ENCODE data around the gene STXBP3.
A peak's percentile ranks its signal among the peaks of the same experiment; 100 is the strongest.

STXBP3 gene

DNA sequence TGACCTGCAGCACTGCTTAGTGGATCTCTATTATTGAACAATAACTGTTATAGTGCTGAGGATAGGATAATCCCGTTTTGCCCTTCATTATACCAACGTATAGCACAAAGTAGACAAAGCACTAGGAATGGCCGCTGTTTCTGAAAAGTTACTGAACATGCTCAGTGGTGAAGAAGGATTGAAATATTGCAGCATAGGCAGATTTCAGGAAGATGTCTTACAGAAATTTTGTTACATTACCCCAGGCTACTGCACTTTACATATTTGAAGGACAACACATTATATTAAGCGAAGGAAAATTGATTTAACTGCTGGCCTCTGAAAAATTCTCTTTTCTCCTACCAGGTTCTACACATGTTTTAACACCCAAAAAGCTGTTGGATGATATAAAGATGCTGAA, 62.0 kb downstream of the STXBP3 start:
- DNase-seq (ENCODE audit: low spot score) = no peak

DNA sequence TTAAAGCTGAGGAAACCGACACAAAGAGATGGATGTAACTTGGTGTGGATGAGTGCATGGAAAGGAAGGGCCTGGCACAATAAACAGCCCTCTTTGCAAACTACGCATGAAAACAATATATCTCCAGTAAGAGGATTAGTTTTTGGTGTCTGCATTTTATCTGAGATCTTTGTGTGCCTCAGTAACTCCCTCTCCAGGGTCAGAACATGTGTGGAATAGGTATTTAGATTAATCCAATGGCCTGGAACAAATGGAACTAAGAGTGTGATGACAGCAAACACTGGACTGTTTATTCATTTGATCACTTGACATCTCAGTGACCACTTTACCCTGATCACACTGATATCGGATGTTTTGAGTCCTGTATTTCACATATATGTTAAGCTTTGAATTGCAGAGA, 65.1 kb downstream of the STXBP3 start:
- DNase-seq (ENCODE audit: low spot score) = no peak

- no peak for DNase-seq (ENCODE audit: low spot score)
Observed at GRCh38 chr1:108813326-108813725, 66.9 kb downstream of the STXBP3 start.

GRCh38 chr1:108814343-108815125, 68.1 kb downstream of the STXBP3 start:
- no peak for DNase-seq (ENCODE audit: low spot score)

- DNase-seq (ENCODE audit: low spot score) = no peak
Observed at GRCh38 chr1:108815566-108815965, 69.1 kb downstream of the STXBP3 start.

DNA sequence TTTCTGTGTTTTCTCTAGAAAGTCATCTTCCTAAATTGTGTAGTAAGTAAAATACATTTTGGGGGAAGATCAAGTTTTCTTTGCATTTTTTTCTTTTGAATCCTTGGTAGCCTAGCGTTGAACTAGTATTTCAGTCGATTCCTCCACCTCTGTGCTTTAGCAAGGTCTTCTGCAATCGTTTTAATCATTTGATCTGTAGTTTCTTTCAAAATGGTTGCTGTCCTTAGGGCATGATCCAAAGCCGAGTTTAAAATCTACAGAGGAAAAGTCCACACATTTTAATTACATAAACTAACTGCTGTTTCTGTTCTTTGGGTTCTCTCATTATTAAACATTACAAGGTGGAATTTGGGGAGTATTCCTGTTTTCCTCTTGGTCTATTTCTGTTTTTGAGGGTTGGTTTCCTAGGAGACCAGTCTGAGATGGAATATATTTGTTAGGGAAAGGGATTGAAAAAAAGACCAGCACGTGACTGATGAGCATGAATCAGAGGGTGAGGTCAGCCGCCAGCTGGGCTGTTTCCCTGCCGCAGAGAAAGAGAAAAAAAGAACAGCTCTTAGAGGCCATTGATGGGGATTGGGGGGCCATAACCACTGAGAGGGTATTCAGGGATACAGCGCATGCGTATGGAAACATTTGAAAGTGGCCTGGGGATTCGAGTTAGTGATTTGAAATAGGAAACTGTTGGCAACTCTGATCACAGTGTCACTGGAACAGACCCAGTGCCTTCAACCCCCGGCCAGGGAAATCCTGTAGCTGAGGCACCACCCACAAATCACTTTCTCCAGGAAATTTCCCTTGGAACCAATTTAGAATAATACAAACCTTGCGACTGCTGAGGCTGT, 69.8 kb downstream of the STXBP3 start:
- DNase-seq (ENCODE audit: low spot score) = no peak

DNA sequence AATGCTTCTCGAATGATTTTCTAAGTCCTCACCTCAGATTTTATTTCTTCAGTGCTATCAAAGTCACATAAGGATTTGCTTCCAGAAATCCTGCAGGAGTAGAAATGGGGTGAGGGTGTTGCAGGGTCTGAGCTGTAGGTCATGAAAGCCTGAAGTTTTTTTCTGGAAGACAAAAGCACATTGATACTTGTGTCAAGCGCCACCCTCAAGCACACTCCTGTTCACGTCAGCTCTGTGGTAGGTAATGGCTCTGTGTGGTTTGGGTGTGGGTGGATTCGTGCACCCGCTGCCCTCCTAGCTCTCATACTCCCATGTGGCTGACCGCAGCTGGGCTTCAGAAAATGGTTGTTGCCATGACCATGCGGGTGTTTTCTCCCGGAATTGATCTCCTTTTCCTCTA, 70.5 kb downstream of the STXBP3 start:
- DNase-seq (ENCODE audit: low spot score) = no peak

GRCh38 chr1:108817811-108818210, 71.3 kb downstream of the STXBP3 start:
- no peak for DNase-seq (ENCODE audit: low spot score)

GRCh38 chr1:108819878-108820277, 73.4 kb downstream of the STXBP3 start:
- no peak for DNase-seq (ENCODE audit: low spot score)

- DNase-seq (ENCODE audit: low spot score) = no peak
Observed at GRCh38 chr1:108823632-108824031, 77.2 kb downstream of the STXBP3 start.

DNA sequence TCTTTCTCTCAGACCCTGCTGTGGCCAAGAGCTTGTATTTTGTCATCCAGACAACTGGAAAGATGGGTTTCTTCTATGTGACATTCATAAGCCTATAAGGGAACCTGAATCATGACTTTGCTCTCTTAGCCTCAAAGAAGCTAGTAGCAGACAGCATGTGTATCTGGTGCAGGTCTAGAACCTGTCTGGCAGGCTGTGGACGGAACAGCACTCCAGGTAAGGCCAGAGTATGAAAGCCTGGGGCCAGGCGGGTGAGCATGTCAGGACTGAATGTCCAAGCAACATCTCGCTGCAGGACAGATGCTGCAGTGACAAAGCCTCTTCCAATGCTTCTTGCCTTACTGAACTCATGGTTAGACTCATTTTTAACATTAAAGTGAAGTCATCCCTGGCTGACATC, 77.6 kb downstream of the STXBP3 start:
- no peak for DNase-seq (ENCODE audit: low spot score)

GRCh38 chr1:108826081-108826635, 79.7 kb downstream of the STXBP3 start:
- DNase-seq (ENCODE audit: low spot score) = no peak

DNA sequence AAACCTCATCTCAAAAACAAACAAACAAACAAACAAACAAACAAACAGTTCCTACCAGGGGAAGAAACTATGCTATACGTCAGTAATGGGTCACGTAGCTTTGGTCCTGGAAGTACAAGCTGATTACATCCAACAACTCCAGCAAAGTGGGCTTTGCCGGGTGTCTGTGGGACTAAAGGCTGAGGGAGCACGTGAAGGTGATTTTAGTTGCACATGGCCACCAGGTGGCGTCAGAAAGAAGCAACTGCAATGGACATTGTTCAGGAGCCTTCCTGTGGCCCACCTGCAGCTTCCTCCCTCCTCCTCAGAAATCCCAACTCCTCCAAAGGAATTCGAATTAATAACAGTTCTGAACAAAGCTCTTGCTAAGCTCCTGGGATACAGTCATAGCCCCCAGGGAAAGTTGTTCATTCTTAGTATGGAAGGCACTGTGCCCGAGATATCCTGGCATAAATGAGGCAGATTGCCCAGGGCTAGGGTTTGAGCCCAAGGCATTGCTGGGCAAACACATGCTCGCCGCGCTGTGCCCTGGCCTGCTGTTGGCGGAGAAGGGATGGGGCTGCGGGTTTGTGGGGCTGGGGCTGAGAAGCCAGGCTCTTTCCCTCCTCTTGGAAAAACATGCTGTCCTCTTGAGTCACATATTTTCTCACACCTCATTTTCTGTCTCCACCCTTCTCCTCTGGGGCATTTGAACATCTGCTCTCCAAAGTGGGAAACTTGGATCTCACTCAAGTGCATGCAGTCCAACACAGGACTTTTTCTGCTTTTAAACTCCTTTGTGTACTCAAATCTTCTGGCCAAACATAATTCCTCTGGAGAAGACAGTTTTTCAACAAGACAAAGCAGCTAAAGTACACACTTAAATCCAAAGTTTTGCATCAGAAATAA, 81.8 kb downstream of the STXBP3 start:
- peak; percentile 68 for DNase-seq (ENCODE audit: low spot score)

- no peak for DNase-seq (ENCODE audit: low spot score)
Observed at GRCh38 chr1:108829498-108829916, 83.0 kb downstream of the STXBP3 start.

DNA sequence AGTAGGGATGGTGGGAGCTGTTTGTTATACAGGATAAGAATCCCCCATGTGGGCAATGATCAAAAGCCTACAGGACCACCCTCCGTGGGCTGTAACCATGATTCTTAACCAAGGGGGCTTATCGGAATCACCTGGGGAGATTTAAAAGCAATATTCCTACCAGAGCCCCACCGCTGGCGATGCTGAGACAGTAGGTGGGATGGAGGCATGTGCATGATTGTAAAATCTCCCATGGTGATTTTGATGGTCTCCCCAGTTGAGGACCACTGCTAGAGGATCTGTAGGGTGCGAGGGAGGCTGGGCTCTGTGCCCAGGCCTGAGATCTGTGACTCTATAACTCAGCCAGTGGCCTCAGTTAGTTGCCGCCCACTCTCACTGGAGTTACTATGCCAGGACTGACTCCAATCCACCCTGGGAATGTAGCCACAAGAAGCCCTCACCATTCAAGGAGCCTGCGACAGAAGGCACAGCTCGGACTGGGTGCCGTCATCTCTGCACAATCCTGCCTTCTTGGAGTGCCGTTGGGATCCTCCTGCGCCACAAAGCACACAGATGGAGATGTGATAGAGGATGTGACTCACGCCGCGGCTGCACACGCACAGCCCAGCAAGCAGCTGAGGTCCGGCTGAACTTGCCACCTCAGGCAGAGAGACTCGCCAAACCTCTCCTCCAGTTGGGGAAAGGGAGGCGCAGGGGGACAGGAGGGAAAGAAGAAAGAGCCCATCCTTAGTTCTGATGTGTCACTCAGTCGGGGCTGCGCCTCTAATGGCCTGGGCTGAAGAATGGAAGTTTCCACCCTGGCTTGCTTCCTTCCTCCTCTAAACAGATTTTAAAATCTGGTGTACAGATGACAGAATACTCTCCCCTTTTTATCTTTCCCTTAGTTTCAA, 83.9 kb downstream of the STXBP3 start:
- DNase-seq (ENCODE audit: low spot score) = no peak

DNA sequence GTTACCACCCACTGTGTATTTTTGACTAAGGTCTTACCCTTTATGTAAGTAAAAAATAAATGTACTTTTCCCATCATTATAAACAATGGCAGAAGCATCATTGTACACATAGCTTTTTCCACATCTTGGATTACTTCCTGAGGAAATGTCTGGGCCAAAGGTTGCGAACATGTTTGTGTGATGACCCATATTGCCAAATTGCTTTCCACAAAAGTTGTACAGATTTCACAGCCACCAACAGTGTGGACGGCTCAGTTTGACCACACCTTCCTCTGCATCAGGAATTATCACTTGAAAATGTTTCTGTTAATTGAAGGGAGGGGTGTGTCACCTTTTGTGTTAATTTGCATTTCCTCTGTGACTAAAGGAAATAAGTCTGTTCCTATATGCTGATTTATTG, 84.8 kb downstream of the STXBP3 start:
- no peak for DNase-seq (ENCODE audit: low spot score)

GRCh38 chr1:108832929-108833328, 86.5 kb downstream of the STXBP3 start:
- no peak for DNase-seq (ENCODE audit: low spot score)

DNA sequence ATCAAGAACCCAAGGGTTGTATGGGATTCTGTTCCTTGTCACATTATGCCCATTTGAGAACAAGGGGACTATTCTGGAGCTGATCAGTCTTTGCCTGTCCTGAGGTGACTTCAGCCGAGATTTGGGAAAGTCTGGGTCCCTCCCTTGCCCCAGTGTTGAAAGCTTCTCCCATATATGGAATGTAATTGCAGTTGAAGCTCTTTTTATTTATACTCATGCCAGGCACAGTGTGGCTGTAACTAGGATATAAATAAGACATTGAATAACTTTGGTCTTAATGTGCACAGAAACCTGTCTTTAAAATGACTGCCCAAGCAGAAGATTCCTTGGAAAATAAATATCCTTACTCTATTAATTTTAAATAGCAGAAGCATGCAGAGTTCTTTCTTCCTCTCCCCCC, 95.2 kb downstream of the STXBP3 start:
- no peak for DNase-seq (ENCODE audit: low spot score)

DNA sequence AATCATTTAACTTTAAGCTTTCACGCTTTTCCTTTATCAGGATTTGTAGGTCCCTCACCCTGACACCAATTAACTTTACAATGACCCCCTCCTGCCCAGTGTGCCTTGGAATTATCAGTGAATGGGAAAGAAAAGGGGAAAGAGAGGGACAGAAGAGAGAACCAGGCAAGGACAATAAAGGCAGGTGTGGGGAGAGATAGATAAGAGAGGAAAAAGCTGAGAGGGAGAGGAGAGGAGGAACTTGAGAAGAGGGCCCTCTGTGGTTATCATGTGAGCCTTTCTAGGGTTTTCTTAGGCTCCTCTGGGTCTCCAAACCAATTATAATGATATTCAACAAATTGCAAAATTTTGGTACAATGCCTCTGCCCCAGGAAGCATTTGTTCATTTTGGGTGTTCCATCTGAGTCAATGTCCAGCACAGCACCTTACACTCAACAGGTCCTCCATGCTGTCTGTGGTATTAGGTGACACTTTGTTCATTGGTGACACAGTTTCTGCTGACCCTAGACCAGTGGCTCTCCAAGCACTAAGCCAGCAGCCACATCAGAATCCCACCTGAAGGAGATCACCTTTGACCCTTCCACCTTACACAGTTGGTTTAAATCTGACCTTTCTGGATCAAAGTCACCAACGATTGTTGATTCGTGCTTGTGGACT, 96.2 kb downstream of the STXBP3 start:
- no peak for DNase-seq (ENCODE audit: low spot score)

- DNase-seq (ENCODE audit: low spot score) = no peak
Observed at GRCh38 chr1:108843390-108844137, 97.1 kb downstream of the STXBP3 start.
